HEK293T (cell line): ENCODE results near the gene KIDINS220.
A peak's percentile ranks its signal among the peaks of the same experiment; 100 is the strongest.

ENCODE experiments used
- CTCF ChIA-PET: fragments of 350-600 bp; formaldehyde crosslinking; extraction: SDS; loops from one replicate; lab custom pipeline; 2021; ENCODE audit warnings: antibody characterized with exemption, inconsistent platforms; lab: Yijun Ruan, JAX
- POLR2A ChIA-PET: fragments of 350-600 bp; formaldehyde crosslinking; extraction: SDS; loops from one replicate; lab custom pipeline; 2020; ENCODE audit warnings: antibody characterized with exemption, inconsistent platforms; lab: Yijun Ruan, JAX
- DNase-seq: peaks from one replicate; pipeline ENCODE4 v3.0.0; 2012; ENCODE audit warnings: mixed read lengths; ENCODE audit errors: extremely low spot score
- ARNT ChIP-seq: fragments of 450-650 bp; IDR thresholded peaks from 2 replicates; pipeline ENCODE4 v1.6.1; 2017; ENCODE audit warnings: mild to moderate bottlenecking
- BHLHE40 ChIP-seq: fragments of 450-650 bp; IDR thresholded peaks from 2 replicates; pipeline ENCODE4 v1.6.1; 2016; ENCODE audit warnings: mild to moderate bottlenecking, moderate library complexity, borderline replicate concordance
- CTBP1 ChIP-seq: fragments of 450-650 bp; IDR thresholded peaks from 2 replicates; pipeline ENCODE4 v1.6.1; 2016; ENCODE audit warnings: borderline replicate concordance
- ELF4 ChIP-seq: fragments of 450-650 bp; IDR thresholded peaks from 2 replicates; pipeline ENCODE4 v1.6.1; 2017; ENCODE audit warnings: antibody characterized with exemption
- FOXA1 ChIP-seq: fragments of 450-650 bp; IDR thresholded peaks from 2 replicates; pipeline ENCODE4 v1.6.1; 2016; ENCODE audit warnings: mild to moderate bottlenecking
- FOXK2 ChIP-seq: fragments of 450-650 bp; IDR thresholded peaks from 2 replicates; pipeline ENCODE4 v1.6.1; 2016; ENCODE audit warnings: mild to moderate bottlenecking
- FOXM1 ChIP-seq: fragments of 450-650 bp; IDR thresholded peaks from 2 replicates; pipeline ENCODE4 v1.6.1; 2017; ENCODE audit warnings: mild to moderate bottlenecking, borderline replicate concordance
- HDGF ChIP-seq: fragments of 450-650 bp; IDR thresholded peaks from 2 replicates; pipeline ENCODE4 v1.6.1; 2017; ENCODE audit warnings: antibody characterized with exemption, borderline replicate concordance
- L3MBTL2 ChIP-seq: fragments of 450-650 bp; conservative IDR thresholded peaks from 2 replicates; pipeline ENCODE4 v1.6.1; 2016; ENCODE audit warnings: mild to moderate bottlenecking
- LEF1 ChIP-seq: fragments of 450-650 bp; IDR thresholded peaks from 2 replicates; pipeline ENCODE4 v1.6.1; 2017; ENCODE audit warnings: mild to moderate bottlenecking, borderline replicate concordance
- NFRKB ChIP-seq: fragments of 450-650 bp; IDR thresholded peaks from 2 replicates; pipeline ENCODE4 v1.6.1; 2016; ENCODE audit warnings: mild to moderate bottlenecking, moderate library complexity
- PKNOX1 ChIP-seq: fragments of 450-650 bp; IDR thresholded peaks from 2 replicates; pipeline ENCODE4 v1.6.1; 2016
- SP1 ChIP-seq: fragments of 450-650 bp; IDR thresholded peaks from 2 replicates; pipeline ENCODE4 v1.6.1; 2017
- SUZ12 ChIP-seq: fragments of 450-650 bp; IDR thresholded peaks from 2 replicates; pipeline ENCODE4 v1.6.1; 2016; ENCODE audit warnings: mild to moderate bottlenecking
- TARDBP ChIP-seq: fragments of 450-650 bp; IDR thresholded peaks from 2 replicates; pipeline ENCODE4 v1.6.1; 2016
- ZNF384 ChIP-seq: fragments of 450-650 bp; IDR thresholded peaks from 2 replicates; pipeline ENCODE4 v1.6.1; 2016

KIDINS220 gene

GRCh38 chr2:8694737-8695136, 142.7 kb downstream of the KIDINS220 start:
- POLR2A ChIA-PET: no interaction called here
- CTCF ChIA-PET: no interaction called here
- DNase-seq: no peak
- TF ChIP-seq FOXM1: no peak
- no peak for TF ChIP-seq TARDBP
- no peak for TF ChIP-seq BHLHE40
- TF ChIP-seq L3MBTL2: no peak
- TF ChIP-seq LEF1: no peak
- TF ChIP-seq ELF4: no peak
- TF ChIP-seq ZNF384: no peak
- no peak for TF ChIP-seq FOXK2
- TF ChIP-seq NFRKB: no peak
- no peak for TF ChIP-seq ARNT
- no peak for TF ChIP-seq HDGF
- no peak for TF ChIP-seq CTBP1
- TF ChIP-seq FOXA1: no peak
- no peak for TF ChIP-seq PKNOX1
- no peak for TF ChIP-seq SUZ12
- TF ChIP-seq SP1: no peak

- TF ChIP-seq FOXK2 (no peak), ELF4 (no peak), ARNT (no peak), HDGF (no peak), ZNF384 (no peak)
- DNase-seq: peak; percentile 72
- CTCF ChIA-PET: interaction anchor here (0.6 to 1.6 kb wide), 8 partner anchors 8 to 497 kb away, joined by 3 to 11 read pairs (median 4); partner anchors contain the start of gene ID2
- POLR2A ChIA-PET: interaction anchor here (2.2 kb wide), 1 partner anchor 11 kb away, joined by 11 read pairs; the partner anchor contains the start of gene ID2
These were observed 144.1 kb downstream of the KIDINS220 start for GRCh38 chr2:8693157-8693821.

GRCh38 chr2:8692783-8693156, 144.6 kb downstream of the KIDINS220 start:
- no peak for DNase-seq
- ChIA-PET POLR2A (interaction anchor here (2.2 kb wide), 1 partner anchor 11 kb away, joined by 11 read pairs; the partner anchor contains the start of gene ID2), CTCF (interaction anchor here (0.7 to 1.6 kb wide), 4 partner anchors 8 to 68 kb away, joined by 4 to 11 read pairs (median 6); partner anchors contain the start of gene ID2)
- no peak for TF ChIP-seq L3MBTL2
- no peak for TF ChIP-seq SP1
- no peak for TF ChIP-seq FOXA1
- no peak for TF ChIP-seq LEF1
- TF ChIP-seq FOXM1: no peak
- TF ChIP-seq CTBP1: no peak
- TF ChIP-seq PKNOX1: no peak
- TF ChIP-seq FOXK2: no peak
- TF ChIP-seq BHLHE40: no peak
- no peak for TF ChIP-seq HDGF
- TF ChIP-seq ELF4: no peak
- TF ChIP-seq SUZ12: no peak
- TF ChIP-seq NFRKB: no peak

- ChIA-PET CTCF (no interaction called here), POLR2A (interaction anchor here (2.2 kb wide), 1 partner anchor 10 kb away, joined by 11 read pairs; the partner anchor contains the start of gene ID2)
- DNase-seq: no peak
- 0 out of 2 replicates have a peak, but pooled peaks have one; percentile 11 for TF ChIP-seq PKNOX1
- no peak for TF ChIP-seq FOXK2
- TF ChIP-seq TARDBP: no peak
These were observed 145.5 kb downstream of the KIDINS220 start for GRCh38 chr2:8691859-8692437.

GRCh38 chr2:8685697-8686358, 151.6 kb downstream of the KIDINS220 start:
- DNase-seq: peak; percentile 73
- ChIA-PET POLR2A (no interaction called here), CTCF (no interaction called here)
- TF ChIP-seq ARNT (0 out of 2 replicates have a peak, but pooled peaks have one; percentile 1), SUZ12 (no peak), TARDBP (no peak), CTBP1 (no peak), NFRKB (no peak), FOXA1 (no peak), HDGF (no peak), BHLHE40 (no peak)
